Stimulated activated CD8-positive, alpha-beta memory T cell treated with anti-CD3 and anti-CD28 coated beads, Interleukin-2, amount 100 ng/mL, for 1 hour (primary cell): Measurements from ENCODE around the gene RHOB.
"Not testable (repeated sequence)": the region's sequence is repeated elsewhere in the genome, so short reads cannot be mapped to it uniquely, and the experiment has no call there.

Experiments
- DNase-seq, 2 donors: peaks; one replicate each; pipeline ENCODE4 v3.0.0-alpha.2; 2020; ENCODE audit warnings: low read depth in 2 of 2

Gene RHOB

GRCh38 chr2:20491739-20492531 lies 45.1 kb downstream of the RHOB start:
- no peak for DNase-seq

GRCh38 chr2:20493095-20493494 lies 46.2 kb downstream of the RHOB start:
- not testable (repeated sequence) for DNase-seq

- DNase-seq: no peak
Observed at GRCh38 chr2:20494241-20494640, 47.4 kb downstream of the RHOB start.

GRCh38 chr2:20496076-20496872 lies 49.4 kb downstream of the RHOB start:
- no peak for DNase-seq

- DNase-seq: no peak
Observed at GRCh38 chr2:20496942-20497341, 50.1 kb downstream of the RHOB start.
